ES-I3 (cell line): Measurements from ENCODE around the gene CFAP299.

ENCODE experiments used
- H3K36me3 ChIP-seq: 2 replicates; pipeline ENCODE4 v1.6.1; 2013; ENCODE audit warnings: mild to moderate bottlenecking, low read length, control low read depth, moderate library complexity; ENCODE audit not compliant: insufficient read depth
- H3K4me1 ChIP-seq: 2 replicates; pipeline ENCODE4 v1.6.1; 2013; ENCODE audit warnings: mild to moderate bottlenecking, control low read depth, low read length; ENCODE audit not compliant: insufficient read depth
- H3K9ac ChIP-seq: 2 replicates; pipeline ENCODE4 v1.6.1; 2013; ENCODE audit warnings: low read depth, mild to moderate bottlenecking, low read length, moderate library complexity
- H3K9me3 ChIP-seq: 2 replicates; pipeline ENCODE4 v1.6.1; 2013; ENCODE audit warnings: mild to moderate bottlenecking, low read length, moderate library complexity; ENCODE audit not compliant: control insufficient read depth, insufficient read depth

The CFAP299 gene

DNA sequence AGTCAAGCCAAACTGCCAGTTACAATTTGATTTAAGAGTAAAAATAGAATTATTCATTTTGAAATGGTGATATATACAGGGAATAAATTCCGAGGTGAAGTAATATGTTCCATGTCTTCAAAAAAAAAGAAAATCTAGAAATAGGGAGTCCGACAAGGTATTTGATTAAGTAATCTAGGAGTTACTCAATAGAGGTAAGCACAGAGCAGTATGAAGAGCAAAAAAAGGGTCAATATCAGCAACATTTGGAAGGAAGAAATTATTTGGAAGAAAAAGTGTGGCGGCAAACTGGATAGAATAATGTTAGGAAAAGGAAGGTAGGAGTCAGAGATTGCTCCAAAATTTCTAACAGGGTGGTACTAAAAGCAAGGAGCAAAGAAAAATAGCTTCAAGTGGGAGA lies 581.2 kb downstream of the CFAP299 start:
- no peaks in the 10 kb centered on the region for H3K36me3 ChIP-seq
- no peaks in the 10 kb centered on the region for H3K4me1 ChIP-seq
- no peak overlapping the region for H3K9ac ChIP-seq
- H3K9me3 ChIP-seq: no peaks in the 10 kb centered on the region

DNA sequence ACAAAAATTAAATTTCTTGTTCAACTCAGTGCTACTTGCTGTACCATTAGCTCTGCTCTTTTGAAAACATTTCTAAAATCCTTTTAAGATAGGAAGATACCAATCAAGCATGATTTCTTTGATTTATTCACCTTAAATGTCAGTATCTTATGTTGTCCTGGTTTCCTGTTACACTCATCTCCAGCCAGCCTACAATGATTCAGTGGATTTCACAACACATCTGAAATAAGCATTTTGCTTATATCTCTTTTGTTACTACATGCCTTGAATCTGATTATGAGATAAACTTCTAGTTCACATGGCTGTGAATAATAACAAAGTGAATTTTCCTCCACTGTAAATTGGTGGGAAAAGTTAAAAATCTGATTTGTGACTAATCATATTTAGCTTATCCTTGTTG lies 582.5 kb downstream of the CFAP299 start:
- Histone ChIP-seq H3K9me3 (no peaks in the 10 kb centered on the region), H3K9ac (no peak overlapping the region), H3K36me3 (no peaks in the 10 kb centered on the region), H3K4me1 (no peaks in the 10 kb centered on the region)

GRCh38 chr4:80921441-80921840 lies 585.9 kb downstream of the CFAP299 start:
- H3K9me3 ChIP-seq: no peaks in the 10 kb centered on the region
- H3K36me3 ChIP-seq: no peaks in the 10 kb centered on the region
- no peaks in the 10 kb centered on the region for H3K4me1 ChIP-seq
- H3K9ac ChIP-seq: no peak overlapping the region

DNA sequence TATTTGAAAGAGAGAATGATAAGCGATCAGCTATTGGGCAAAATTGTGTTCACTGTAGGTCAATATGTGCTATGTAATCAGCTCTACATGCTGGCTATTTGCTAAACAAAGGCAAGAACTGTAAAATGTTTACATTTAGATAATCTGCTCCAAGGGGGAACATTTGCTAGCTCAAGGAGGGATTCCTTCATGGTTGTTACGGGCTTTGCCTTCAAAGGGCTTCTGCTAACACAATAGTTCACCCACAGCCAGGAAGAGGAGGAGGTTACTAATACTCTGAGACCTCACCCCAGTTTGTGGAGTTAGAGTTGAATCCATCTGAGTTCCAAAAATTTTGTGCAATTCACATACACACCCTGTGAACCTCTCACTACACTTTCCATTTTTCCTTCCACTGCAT lies 587.4 kb downstream of the CFAP299 start:
- no peak overlapping the region for H3K9ac ChIP-seq
- no peaks in the 10 kb centered on the region for H3K4me1 ChIP-seq
- H3K9me3 ChIP-seq: no peaks in the 10 kb centered on the region
- no peaks in the 10 kb centered on the region for H3K36me3 ChIP-seq

DNA sequence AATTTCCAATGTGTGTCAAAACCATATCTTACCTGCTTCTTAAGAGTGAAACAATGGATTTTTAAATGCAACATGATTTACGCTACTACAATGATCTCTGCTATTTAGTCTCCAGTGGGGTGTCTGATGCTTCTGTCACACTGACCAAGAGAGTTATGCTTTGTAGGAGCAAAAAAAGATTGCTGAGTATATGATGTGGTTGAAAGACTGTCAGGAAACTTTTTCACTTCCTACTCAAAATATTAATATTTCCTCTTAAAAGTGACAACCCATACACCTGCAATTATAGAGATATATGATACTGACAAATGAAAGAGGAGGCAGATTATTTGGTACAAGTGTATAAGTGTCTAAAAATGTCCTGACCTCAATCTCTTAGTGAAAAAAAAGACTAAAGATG lies 589.8 kb downstream of the CFAP299 start:
- no peaks in the 10 kb centered on the region for H3K9me3 ChIP-seq
- no peaks in the 10 kb centered on the region for H3K36me3 ChIP-seq
- no peak overlapping the region for H3K9ac ChIP-seq
- H3K4me1 ChIP-seq: no peaks in the 10 kb centered on the region

DNA sequence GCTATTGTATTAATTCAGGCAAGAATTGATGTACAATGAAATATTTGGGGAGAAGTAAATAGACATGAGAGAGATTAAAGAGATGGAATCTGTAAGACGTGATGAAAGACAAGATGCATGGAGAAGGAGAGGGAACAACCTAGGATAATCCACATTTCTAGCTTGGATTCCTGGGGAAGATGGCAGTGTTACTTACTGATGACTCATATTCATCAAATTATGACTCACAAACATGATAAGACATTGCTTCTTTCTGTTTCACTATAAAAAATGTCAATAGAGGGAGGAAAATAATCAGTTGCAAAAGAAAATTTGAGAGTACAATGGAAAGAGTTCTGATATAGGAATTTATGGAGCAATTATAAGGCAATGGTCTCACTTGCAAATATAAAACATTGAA lies 590.9 kb downstream of the CFAP299 start:
- H3K36me3 ChIP-seq: no peaks in the 10 kb centered on the region
- no peaks in the 10 kb centered on the region for H3K4me1 ChIP-seq
- H3K9me3 ChIP-seq: no peaks in the 10 kb centered on the region
- H3K9ac ChIP-seq: no peak overlapping the region

DNA sequence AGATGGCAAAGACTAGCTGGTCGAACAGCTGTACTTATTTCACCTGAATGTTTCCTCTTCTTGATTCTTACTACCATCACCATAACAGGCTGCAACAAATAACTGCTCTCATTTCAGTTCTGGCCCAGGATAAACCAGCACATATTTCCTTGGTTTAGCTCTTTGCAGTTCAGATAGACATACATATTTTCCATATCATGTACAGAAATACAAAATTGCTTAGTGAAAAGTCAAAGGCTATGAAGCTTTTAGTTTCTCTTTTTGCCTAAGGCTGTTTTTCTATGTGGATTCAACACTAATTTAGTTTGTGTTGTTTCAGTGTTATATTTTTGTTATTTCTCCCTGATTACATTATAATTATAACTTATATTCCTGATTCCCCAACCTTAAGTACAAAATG lies 591.4 kb downstream of the CFAP299 start:
- no peaks in the 10 kb centered on the region for H3K9me3 ChIP-seq
- H3K4me1 ChIP-seq: no peaks in the 10 kb centered on the region
- H3K9ac ChIP-seq: no peak overlapping the region
- no peaks in the 10 kb centered on the region for H3K36me3 ChIP-seq

GRCh38 chr4:80927420-80927819 lies 591.9 kb downstream of the CFAP299 start:
- Histone ChIP-seq H3K9me3 (no peaks in the 10 kb centered on the region), H3K36me3 (no peaks in the 10 kb centered on the region), H3K9ac (no peak overlapping the region), H3K4me1 (no peaks in the 10 kb centered on the region)

DNA sequence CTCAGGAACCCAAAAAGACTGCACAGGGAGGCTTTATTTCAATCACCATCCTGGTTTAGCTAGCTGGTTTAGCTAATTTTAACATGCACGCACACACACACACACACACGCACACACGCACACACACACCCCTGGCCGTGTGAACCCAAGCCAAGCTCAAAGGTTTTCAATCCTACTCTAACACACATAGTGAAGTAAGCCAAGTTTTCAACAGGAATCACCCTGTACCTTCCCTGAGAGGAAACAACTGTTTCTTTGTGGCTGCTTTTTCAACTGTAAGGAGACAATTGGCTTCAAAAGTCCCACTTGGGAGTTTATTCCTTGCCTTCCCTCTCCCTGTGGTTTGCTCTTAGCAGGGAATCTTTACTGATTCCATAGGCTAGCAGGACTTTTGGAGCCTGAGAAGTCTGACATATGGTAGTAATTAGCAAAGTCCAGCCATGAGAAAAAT lies 596.1 kb downstream of the CFAP299 start:
- Histone ChIP-seq H3K36me3 (no peaks in the 10 kb centered on the region), H3K9ac (no peak overlapping the region), H3K9me3 (no peaks in the 10 kb centered on the region), H3K4me1 (no peaks in the 10 kb centered on the region)

DNA sequence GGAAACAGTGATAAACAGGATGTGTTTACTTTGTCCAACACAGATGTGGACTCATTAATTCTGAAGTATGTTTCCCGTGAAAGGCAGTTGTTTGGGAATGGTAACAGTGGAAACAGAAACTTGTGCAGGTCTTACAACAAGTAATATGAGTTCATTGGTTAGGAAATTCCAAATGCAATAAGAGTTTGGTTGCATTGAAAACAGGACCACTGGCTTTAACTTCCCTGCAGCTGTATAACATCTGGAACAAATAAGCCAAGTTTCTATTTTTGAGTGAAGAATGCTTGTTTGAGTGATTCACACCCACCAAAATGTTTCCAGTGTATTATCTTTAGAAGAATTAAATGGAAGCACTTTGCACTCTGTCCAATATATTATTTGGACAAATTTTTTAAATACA lies 612.6 kb downstream of the CFAP299 start:
- Histone ChIP-seq H3K36me3 (no peaks in the 10 kb centered on the region), H3K9ac (no peak overlapping the region), H3K4me1 (no peaks in the 10 kb centered on the region), H3K9me3 (no peaks in the 10 kb centered on the region)

GRCh38 chr4:80948995-80949394 lies 613.5 kb downstream of the CFAP299 start:
- Histone ChIP-seq H3K9ac (no peak overlapping the region), H3K4me1 (no peaks in the 10 kb centered on the region), H3K36me3 (no peaks in the 10 kb centered on the region), H3K9me3 (no peaks in the 10 kb centered on the region)

- no peaks in the 10 kb centered on the region for H3K4me1 ChIP-seq
- H3K9me3 ChIP-seq: no peaks in the 10 kb centered on the region
- no peaks in the 10 kb centered on the region for H3K36me3 ChIP-seq
- H3K9ac ChIP-seq: no peak overlapping the region
Measured at GRCh38 chr4:80956421-80956820, 620.9 kb downstream of the CFAP299 start.

GRCh38 chr4:80963051-80963450 lies 627.5 kb downstream of the CFAP299 start:
- H3K9me3 ChIP-seq: no peaks in the 10 kb centered on the region
- no peak overlapping the region for H3K9ac ChIP-seq
- no peaks in the 10 kb centered on the region for H3K4me1 ChIP-seq
- no peaks in the 10 kb centered on the region for H3K36me3 ChIP-seq

GRCh38 chr4:80967346-80967745 lies 631.8 kb downstream of the CFAP299 start:
- no peaks in the 10 kb centered on the region for H3K9me3 ChIP-seq
- no peak overlapping the region for H3K9ac ChIP-seq
- no peaks in the 10 kb centered on the region for H3K36me3 ChIP-seq
- no peaks in the 10 kb centered on the region for H3K4me1 ChIP-seq

GRCh38 chr4:80980239-80980638 lies 644.7 kb downstream of the CFAP299 start:
- no peaks in the 10 kb centered on the region for H3K9me3 ChIP-seq
- no peak overlapping the region for H3K9ac ChIP-seq
- no peaks in the 10 kb centered on the region for H3K4me1 ChIP-seq
- H3K36me3 ChIP-seq: no peaks in the 10 kb centered on the region

- H3K9me3 ChIP-seq: no peaks in the 10 kb centered on the region
- no peaks in the 10 kb centered on the region for H3K36me3 ChIP-seq
- no peak overlapping the region for H3K9ac ChIP-seq
- H3K4me1 ChIP-seq: peaks cover 4% of the 10 kb centered on the region; the same call in 1 of the 2 replicates
Measured at GRCh38 chr4:80986011-80986410, 650.5 kb downstream of the CFAP299 start.
